ENCODE results near the gene SEMA4D. TPM values are rescaled to one million over a fixed set of nuclear protein-coding genes. Genes with fewer than 3 reads are reported as not detected.
"Not testable (repeated sequence)": the region's sequence is repeated elsewhere in the genome, so short reads cannot be mapped to it uniquely, and the experiment has no call there.

Gene SEMA4D
- total RNA-seq, 2 donors from 2014 or later, result 42.8 to 51.0 TPM

DNA sequence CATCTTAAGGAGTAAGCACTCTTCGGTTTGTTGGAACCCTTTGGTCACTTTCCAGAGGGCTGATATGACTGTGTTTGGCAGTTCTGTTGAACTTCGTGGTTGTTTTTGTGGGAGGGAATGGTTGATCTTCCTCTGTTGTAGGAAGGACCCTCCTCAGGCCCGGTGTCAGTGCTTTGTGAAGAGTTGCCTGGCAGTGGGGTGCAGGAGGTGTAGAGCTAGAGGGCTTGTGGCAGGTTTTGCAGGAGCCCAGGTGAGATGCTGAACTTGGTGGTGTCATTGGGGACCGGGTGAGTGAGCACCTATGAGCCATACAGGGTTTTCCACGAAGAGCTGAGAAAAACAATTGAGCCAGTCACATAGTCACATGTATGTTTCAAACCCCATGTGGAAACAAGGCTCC, 152.4 kb downstream of the SEMA4D start:
- H3K4me1 Mint-ChIP-seq, result no peaks in the 10 kb centered on the region
- no peaks in the 10 kb centered on the region for H3K9me3 Mint-ChIP-seq
- Histone ChIP-seq H3K9me3 (ENCODE audit: control insufficient read depth, low read length) (no peaks in the 10 kb centered on the region), H3K9ac (ENCODE audit: extremely low read depth, low read length, poor library complexity, severe bottlenecking) (no peak overlapping the region), H3K27ac (ENCODE audit: low read depth, low read length) (no peak overlapping the region), H3K27me3 (ENCODE audit: control insufficient read depth, insufficient read depth, low read length, poor library complexity, severe bottlenecking) (no peaks in the 10 kb centered on the region), H3K36me3 (ENCODE audit: control insufficient read depth, insufficient read depth, low read length) (peaks cover 64% of the 10 kb centered on the region), H3K4me1 (ENCODE audit: control insufficient read depth, insufficient read depth, low read length) (no peaks in the 10 kb centered on the region), H3K4me3 (ENCODE audit: low read length) (no peak overlapping the region)
- WGBS, 2 experiments (ENCODE audit: insufficient coverage in 1 of 2, insufficient read length in 1 of 2), result 87 to 95% methylated on average over 2 to 5 of the region's 5 CpGs
- peak overlapping the region; percentile 11 for H3K27ac Mint-ChIP-seq
- no peaks in the 10 kb centered on the region for H3K27me3 Mint-ChIP-seq (ENCODE audit: insufficient read depth)
- no peak for TF ChIP-seq CTCF (conservative IDR thresholded peaks at IDR 0.05)
- peaks cover 88% of the 10 kb centered on the region for H3K36me3 Mint-ChIP-seq (ENCODE audit: low read depth)
- H3K4me3 Mint-ChIP-seq, result no peak overlapping the region
- no peak for DNase-seq

GRCh38 chr9:89343812-89344211, 154.1 kb downstream of the SEMA4D start:
- H3K4me3 ChIP-seq (ENCODE audit: low read length); H3K9me3 ChIP-seq (ENCODE audit: control insufficient read depth, low read length); H3K27ac Mint-ChIP-seq; H3K4me1 Mint-ChIP-seq; H3K27ac ChIP-seq (ENCODE audit: low read depth, low read length); H3K27me3 ChIP-seq (ENCODE audit: control insufficient read depth, insufficient read depth, low read length, poor library complexity, severe bottlenecking); H3K27me3 Mint-ChIP-seq (ENCODE audit: insufficient read depth); DNase-seq; H3K9ac ChIP-seq (ENCODE audit: extremely low read depth, low read length, poor library complexity, severe bottlenecking); H3K4me3 Mint-ChIP-seq; H3K4me1 ChIP-seq (ENCODE audit: control insufficient read depth, insufficient read depth, low read length); H3K9me3 Mint-ChIP-seq: not testable (repeated sequence)
- peaks cover 72% of the 10 kb centered on the region for H3K36me3 ChIP-seq (ENCODE audit: control insufficient read depth, insufficient read depth, low read length)
- peaks cover 80% of the 10 kb centered on the region for H3K36me3 Mint-ChIP-seq (ENCODE audit: low read depth)
- WGBS, 2 experiments (ENCODE audit: insufficient coverage in 1 of 2, insufficient read length in 1 of 2), result 97 to 100% methylated on average over 2 to 7 of the region's 7 CpGs

DNA sequence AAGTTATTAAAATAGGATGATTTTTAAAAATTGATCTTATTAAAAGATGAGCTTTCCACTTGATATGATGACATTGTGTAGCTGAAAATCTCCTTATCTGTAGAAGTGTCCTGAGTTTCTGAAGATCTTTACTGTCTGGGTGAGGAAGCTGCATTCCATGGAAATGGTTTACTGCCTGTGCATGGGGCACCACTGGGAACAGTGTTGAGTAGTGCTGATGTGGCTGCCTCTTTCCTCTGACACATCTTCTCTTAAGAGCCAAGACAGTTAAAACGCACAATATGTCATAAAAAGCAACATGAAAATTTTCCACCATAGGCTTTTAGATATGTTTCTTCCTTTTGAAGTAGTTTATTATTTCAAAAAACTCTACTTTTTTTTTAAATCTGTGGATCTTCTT, 155.0 kb downstream of the SEMA4D start:
- H3K27me3 Mint-ChIP-seq (ENCODE audit: insufficient read depth), result no peaks in the 10 kb centered on the region
- no peak overlapping the region for H3K27ac ChIP-seq (ENCODE audit: low read depth, low read length)
- H3K27ac Mint-ChIP-seq, result no peak overlapping the region
- H3K27me3 ChIP-seq (ENCODE audit: control insufficient read depth, insufficient read depth, low read length, poor library complexity, severe bottlenecking), result no peaks in the 10 kb centered on the region
- WGBS, 2 experiments (ENCODE audit: insufficient coverage in 1 of 2, insufficient read length in 1 of 2), result 100% methylated on average over 1 of the region's 1 CpG; no CpG with 5 or more reads in 1 of the 2 experiments
- H3K9me3 ChIP-seq (ENCODE audit: control insufficient read depth, low read length), result no peaks in the 10 kb centered on the region
- H3K4me3 ChIP-seq (ENCODE audit: low read length), result no peak overlapping the region
- no peak overlapping the region for H3K4me3 Mint-ChIP-seq
- H3K9me3 Mint-ChIP-seq, result no peaks in the 10 kb centered on the region
- peaks cover 72% of the 10 kb centered on the region for H3K36me3 ChIP-seq (ENCODE audit: control insufficient read depth, insufficient read depth, low read length)
- no peak overlapping the region for H3K9ac ChIP-seq (ENCODE audit: extremely low read depth, low read length, poor library complexity, severe bottlenecking)
- TF ChIP-seq CTCF (conservative IDR thresholded peaks at IDR 0.05), result peak; percentile 20
- DNase-seq, result no peak
- H3K4me1 Mint-ChIP-seq, result no peaks in the 10 kb centered on the region
- H3K36me3 Mint-ChIP-seq (ENCODE audit: low read depth), result peaks cover 73% of the 10 kb centered on the region
- H3K4me1 ChIP-seq (ENCODE audit: control insufficient read depth, insufficient read depth, low read length), result no peaks in the 10 kb centered on the region

DNA sequence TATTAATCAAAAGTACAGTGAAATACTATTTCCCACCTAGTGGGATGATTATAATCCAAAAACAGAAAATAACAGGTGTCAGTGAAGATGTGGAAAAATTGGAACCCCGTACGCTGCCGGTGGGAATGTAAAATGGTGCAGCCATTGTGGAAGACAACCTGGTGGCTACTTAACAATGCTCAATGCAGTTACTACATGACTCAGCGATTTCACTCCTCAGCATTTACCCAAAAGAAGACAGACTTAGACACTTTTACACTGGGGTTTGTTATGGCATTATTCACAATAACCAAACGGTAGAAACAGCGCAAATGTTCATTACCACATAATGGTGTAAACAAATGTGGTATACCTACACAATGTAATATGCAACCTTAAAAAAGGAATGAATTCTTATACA, 155.7 kb downstream of the SEMA4D start:
- H3K4me1 Mint-ChIP-seq, result no peaks in the 10 kb centered on the region
- no peak overlapping the region for H3K4me3 ChIP-seq (ENCODE audit: low read length)
- no peaks in the 10 kb centered on the region for H3K9me3 Mint-ChIP-seq
- H3K27me3 Mint-ChIP-seq (ENCODE audit: insufficient read depth), result no peaks in the 10 kb centered on the region
- no peak overlapping the region for H3K4me3 Mint-ChIP-seq
- no peak overlapping the region for H3K27ac ChIP-seq (ENCODE audit: low read depth, low read length)
- H3K4me1 ChIP-seq (ENCODE audit: control insufficient read depth, insufficient read depth, low read length), result no peaks in the 10 kb centered on the region
- peak overlapping the region; percentile 54 for H3K27ac Mint-ChIP-seq
- H3K9me3 ChIP-seq (ENCODE audit: control insufficient read depth, low read length), result no peaks in the 10 kb centered on the region
- no peak for TF ChIP-seq CTCF (conservative IDR thresholded peaks at IDR 0.05)
- 94 to 96% methylated on average over 4 to 6 of the region's 6 CpGs for WGBS, 2 experiments (ENCODE audit: insufficient coverage in 1 of 2, insufficient read length in 1 of 2)
- H3K9ac ChIP-seq (ENCODE audit: extremely low read depth, low read length, poor library complexity, severe bottlenecking), result no peak overlapping the region
- no peak for DNase-seq
- H3K36me3 ChIP-seq (ENCODE audit: control insufficient read depth, insufficient read depth, low read length), result peaks cover 78% of the 10 kb centered on the region
- no peaks in the 10 kb centered on the region for H3K27me3 ChIP-seq (ENCODE audit: control insufficient read depth, insufficient read depth, low read length, poor library complexity, severe bottlenecking)
- peaks cover 77% of the 10 kb centered on the region for H3K36me3 Mint-ChIP-seq (ENCODE audit: low read depth)

Measured in endodermal cell (in vitro differentiated cells).